HG02759 (cell line): ENCODE data around the gene NBEAL2.

Source experiments
- ATAC-seq: cut with Tn5 transposase; IDR thresholded peaks from one replicate; pipeline ENCODE4 v1.9.1; 2021; ENCODE audit warnings: mild to moderate bottlenecking, moderate library complexity; ENCODE audit not compliant: unreplicated experiment

The NBEAL2 gene, protein sequence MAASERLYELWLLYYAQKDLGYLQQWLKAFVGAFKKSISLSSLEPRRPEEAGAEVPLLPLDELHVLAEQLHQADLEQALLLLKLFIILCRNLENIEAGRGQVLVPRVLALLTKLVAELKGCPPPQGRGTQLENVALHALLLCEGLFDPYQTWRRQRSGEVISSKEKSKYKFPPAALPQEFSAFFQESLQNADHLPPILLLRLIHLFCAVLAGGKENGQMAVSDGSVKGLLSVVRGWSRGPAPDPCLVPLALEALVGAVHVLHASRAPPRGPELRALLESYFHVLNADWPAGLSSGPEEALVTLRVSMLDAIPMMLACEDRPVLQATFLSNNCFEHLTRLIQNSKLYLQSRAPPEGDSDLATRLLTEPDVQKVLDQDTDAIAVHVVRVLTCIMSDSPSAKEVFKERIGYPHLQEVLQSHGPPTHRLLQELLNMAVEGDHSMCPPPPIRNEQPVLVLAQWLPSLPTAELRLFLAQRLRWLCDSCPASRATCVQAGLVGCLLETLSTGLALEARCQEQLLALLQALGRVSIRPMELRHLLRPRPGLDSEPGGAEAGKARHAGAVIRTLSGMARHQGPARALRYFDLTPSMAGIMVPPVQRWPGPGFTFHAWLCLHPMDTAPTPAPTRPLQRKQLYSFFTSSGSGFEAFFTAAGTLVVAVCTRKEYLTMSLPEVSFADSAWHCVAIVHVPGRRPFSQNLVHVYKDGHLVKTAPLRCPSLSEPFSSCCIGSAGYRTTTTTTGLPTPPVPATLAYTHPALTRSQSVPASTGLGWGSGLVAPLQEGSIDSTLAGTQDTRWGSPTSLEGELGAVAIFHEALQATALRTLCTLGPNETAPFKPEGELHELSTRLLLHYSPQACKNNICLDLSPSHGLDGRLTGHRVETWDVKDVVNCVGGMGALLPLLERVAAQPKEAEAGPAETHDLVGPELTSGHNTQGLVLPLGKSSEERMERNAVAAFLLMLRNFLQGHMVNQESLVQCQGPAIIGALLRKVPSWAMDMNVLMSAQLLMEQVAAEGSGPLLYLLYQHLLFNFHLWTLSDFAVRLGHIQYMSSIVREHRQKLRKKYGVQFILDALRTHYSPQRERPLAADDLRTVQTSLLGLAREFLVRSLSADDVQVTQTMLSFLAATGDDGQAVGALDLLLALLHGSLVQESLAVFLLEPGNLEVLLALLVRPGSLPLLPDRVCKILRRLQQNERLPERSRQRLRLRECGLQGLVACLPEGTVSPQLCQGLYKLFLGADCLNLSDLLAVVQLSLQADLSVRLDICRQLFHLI (N-terminal part only)

GRCh38 chr3:46978985-46979944 lies at the start of gene NBEAL2:
TSS of gene NBEAL2 (plus strand) at chr3:46979666. CDS start at chr3:46979862, 196 bp downstream.
- peak; percentile 79 for ATAC-seq

GRCh38 chr3:46930166-46930944 lies 49.1 kb upstream of the NBEAL2 start:
- no peak for ATAC-seq

- ATAC-seq, result no peak
These were observed 48.5 kb upstream of the NBEAL2 start for GRCh38 chr3:46930945-46931403.

DNA sequence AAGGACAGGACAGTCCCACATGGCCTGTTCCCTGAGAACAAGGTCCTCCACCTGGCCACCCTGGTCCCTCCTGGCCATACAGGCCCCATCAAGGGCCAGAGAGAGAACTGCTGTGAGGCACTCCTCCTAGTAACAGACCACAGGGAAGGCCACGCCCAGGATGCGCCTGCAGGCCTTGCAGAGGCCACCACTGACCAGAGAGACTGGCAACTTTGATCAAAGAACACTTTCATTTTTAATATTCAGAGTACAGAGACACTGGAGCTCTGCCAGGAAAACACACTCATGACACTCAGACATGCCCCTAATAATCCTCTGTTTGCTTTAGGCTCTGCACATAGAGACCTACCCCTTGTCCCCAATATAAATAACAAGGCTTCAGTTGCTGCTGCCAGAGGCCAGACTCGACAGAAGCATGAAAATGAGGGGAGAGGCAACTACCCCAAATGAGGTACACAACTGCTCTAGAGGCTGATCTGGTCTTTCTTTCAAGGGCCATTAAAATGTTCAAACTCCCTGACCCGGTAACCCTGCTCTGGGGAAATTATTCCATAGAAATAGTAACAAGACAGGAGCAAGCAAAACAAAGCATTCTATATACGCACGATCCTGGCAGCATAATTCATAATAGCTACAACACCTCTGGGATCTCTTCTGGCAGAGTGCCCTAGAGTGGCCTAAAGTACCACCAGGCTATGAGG lies 47.7 kb upstream of the NBEAL2 start:
- ATAC-seq, result no peak

DNA sequence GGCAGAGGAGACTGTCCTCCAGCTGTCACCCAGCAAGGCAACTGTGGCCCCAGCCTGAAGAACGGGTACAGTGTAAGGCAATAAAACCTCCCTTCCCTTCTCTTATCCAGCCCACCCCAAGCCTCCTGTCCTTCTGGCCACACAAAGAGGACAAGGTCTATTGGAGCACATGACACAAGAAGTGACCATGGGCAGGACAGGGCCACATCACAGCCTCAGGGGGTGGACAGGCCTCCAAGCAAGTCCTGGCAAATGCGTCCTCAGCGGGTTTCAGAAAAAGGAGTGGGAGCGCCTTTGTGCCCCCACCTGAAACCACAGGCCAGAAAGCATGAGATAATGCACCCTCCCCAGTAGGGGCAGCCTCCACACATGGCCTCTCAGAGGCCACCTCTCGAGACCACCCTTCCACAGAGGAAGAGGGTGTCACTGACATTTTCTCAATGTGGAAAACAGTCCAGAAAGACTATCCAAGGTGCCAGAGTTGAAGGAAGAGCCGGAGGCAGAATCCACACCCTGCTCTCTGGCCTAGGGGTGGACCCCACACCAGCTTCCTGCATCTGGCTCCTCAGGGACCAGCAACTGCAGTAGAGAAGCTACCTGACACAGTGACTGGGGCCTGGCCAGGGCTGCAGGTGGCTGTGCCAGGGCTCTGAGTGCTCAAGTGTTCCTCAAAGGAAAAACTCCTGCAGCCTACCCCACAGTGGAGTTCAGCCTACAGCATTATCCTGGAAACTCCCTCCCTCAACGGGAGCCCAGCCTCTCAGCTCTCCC lies 46.8 kb upstream of the NBEAL2 start:
- ATAC-seq, result no peak

- ATAC-seq, result no peak
These were observed 46.2 kb upstream of the NBEAL2 start for GRCh38 chr3:46933261-46933660.

DNA sequence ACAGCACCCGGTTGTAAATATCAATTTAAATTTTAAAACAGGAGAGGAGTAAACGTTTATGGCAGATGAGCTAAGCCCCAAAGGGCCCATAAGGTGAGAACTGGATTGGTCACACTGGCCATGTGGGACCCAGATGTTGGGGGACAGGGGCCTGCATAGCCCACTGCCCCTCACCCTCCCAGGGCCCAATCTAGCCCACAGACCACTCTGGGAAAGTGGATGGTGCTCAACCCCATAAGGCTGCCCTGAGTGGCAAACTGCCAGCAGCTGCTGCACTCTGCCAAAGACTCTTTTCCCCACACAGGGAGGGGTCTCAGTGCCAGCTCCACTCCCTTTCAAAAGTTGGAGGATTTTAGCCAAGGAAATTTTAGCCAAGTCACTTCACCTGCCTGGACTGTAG lies 45.4 kb upstream of the NBEAL2 start:
- no peak for ATAC-seq

GRCh38 chr3:46934498-46935167 lies 44.8 kb upstream of the NBEAL2 start:
- ATAC-seq, result no peak

DNA sequence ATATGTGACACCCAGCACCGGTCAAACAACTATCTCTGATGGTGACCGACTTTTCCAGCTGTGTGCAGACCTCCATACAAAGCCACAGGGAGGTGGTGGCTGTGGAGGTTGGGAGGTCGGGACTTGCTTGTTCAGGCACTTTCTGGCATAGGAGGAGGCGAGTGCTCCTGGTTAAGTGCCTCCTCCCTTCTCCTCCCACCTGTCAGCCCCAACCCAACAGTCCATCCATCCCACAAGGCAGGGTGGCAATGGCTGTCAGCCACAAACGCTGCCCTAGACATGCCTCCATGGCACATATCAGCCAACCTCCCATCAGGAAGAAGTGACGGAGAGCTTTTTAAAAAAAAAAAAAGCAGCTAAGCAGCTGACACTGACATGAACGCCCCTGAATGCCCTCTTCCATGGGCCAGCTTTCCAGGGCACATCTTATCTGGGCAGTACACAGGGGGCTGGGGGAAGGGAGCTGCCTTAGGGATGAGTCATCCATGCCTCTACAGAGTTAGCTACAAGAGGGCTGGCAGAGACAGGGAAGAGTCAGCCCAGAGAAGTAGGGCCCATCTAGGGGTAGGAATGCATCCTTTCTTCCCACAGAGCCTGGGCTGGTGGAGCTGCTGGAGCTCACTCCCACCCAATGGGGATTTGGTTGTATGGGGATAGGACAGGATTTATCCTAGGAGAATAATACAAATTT lies 44.2 kb upstream of the NBEAL2 start:
- no peak for ATAC-seq

GRCh38 chr3:46935989-46936558 lies 43.4 kb upstream of the NBEAL2 start:
- no peak for ATAC-seq

DNA sequence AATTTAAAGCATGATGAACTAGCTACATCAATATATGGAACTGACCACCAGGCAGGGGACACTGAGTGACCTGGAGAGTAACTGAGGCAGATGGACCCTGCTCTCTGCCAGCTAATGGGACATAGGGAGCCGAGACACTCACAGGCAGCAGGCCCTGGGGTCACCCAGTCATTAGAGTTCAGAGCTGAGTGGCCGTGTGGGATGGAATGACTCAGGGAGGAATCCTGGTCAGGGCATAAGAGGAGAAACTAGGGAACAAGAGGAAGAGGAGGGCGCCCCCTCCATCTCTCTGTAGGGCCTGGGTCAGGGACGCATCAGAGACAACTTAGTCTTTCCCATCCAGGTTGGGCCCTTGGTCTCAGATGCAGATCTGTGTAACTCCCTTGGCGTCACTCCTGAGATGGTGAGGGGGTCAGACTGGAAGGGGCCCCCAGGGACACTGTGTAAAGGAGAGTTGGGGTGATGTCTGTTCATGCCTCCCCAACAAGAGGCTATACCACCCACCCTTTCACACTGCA lies 42.7 kb upstream of the NBEAL2 start:
- no peak for ATAC-seq

GRCh38 chr3:46938118-46938517 lies 41.3 kb upstream of the NBEAL2 start:
- no peak for ATAC-seq

DNA sequence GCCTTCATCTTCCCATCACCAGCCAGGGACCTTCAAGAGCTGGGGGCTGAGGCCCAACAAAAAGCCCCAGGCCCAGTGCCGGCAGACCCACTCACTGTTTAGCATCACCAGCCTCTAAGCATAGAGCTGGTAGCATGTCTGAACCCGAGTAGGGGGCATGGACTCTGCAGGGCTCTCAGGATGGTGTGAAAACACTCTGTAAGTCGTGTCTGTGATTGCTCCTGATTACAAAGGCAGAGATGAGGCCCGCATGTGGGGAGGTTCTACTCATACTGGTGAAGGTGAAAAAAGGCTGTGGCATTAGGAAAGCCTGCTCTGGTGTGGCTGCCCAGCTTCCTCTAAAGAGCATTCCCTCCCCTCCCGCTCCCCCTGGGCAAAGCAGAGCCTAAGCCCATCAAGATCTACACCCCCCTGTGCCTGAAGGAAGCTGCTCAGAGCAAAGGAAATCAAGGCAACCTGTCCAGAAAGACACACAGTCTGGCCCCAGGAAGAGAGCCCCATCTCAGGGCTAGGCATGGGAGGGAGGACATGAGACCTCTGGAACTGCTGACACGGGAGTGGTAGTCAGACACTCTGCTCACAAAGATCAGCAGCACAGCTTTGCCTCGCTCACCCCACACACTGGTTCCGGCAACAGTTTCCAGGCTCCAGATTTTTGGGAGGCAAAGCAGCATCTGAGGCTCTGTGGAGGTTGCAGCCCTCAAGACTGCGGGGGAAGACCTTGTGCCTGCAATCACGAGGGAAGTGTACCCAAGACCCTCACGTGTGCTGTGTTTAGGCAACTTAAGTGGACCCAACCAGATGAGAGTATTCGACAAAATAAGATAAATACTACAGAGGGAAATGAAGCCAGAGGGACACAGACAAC lies 39.7 kb upstream of the NBEAL2 start:
- no peak for ATAC-seq

GRCh38 chr3:46942076-46942475 lies 37.4 kb upstream of the NBEAL2 start:
- no peak for ATAC-seq
